HG02973 (cell line): ENCODE measurements around the gene NFATC2.

Experiments used
- ATAC-seq: cut with Tn5 transposase; IDR thresholded peaks from one replicate; pipeline ENCODE4 v1.9.1; 2021; ENCODE audit warnings: moderate library complexity; ENCODE audit not compliant: unreplicated experiment

Gene NFATC2

DNA sequence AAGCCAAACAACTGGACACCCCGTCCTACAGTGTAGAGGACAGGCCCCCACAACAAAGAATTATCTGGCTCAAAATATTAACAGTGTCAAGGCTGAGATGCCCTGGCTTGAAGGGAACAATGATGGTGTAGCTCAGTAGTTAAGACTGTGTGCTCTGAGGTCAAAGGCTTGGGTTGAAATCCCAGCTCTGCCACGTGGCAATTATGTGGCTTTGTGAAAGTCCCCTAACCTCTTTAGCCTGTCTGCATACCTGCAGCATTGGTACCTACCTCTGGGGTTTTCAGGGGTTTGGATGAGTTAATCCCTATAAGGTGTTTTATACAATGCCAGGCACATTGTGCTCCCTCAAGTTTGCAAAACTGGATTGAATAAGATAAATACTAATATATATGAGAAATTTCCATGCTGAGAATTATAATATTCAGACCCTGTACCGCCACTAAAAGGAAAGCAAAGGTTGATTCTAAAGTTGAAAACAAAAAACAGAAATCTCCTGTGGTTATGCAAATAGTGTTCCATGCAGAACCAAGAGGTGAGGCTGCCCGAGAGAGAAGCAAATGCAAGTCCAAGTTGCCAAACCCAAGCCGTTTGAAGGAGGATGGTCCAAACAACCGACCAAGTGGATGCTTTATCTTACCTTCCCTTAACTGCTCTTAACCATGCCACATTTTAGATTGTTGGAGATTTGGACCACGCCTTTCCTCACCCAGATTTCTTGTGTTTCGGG lies 199.8 kb downstream of the NFATC2 start:
- no peak for ATAC-seq

DNA sequence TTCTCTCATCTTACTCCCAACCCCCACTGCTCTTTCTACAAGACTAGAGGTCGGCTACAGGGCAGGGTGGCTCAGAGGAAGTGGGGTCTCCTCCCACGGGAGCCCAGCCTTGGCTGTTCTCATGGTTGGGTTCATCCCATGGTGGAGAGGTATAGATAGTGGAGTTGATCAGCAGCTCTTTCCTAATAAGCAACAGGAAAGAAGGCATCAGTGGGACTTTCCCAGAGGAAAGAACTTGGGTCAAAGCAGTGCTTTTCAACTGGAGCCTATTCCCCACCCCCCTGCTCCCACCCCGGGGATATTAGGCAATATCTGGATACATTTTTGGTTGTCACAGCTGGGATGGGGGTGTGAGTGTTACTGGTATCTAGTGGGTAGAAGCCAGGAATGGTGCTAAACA lies 200.9 kb downstream of the NFATC2 start:
- ATAC-seq = no peak

DNA sequence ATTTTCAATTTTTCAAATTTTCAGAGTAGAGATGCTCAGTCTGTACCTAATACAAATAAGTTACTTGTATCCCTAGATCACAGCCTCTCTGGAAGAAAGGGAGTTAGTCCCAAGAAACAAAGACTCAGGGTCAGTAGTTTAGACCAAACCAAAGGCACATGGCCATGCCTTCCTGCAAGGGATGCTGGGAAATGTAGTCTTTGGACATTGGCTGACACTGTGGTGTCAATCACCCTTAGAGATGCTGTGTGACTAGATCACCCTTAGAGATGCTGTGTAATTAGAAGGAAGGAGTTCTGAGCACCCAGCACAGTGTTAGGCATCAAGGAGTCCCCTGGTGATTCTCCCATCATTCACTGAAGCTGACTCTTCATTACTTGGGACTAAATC lies 202.1 kb downstream of the NFATC2 start:
- ATAC-seq = no peak

DNA sequence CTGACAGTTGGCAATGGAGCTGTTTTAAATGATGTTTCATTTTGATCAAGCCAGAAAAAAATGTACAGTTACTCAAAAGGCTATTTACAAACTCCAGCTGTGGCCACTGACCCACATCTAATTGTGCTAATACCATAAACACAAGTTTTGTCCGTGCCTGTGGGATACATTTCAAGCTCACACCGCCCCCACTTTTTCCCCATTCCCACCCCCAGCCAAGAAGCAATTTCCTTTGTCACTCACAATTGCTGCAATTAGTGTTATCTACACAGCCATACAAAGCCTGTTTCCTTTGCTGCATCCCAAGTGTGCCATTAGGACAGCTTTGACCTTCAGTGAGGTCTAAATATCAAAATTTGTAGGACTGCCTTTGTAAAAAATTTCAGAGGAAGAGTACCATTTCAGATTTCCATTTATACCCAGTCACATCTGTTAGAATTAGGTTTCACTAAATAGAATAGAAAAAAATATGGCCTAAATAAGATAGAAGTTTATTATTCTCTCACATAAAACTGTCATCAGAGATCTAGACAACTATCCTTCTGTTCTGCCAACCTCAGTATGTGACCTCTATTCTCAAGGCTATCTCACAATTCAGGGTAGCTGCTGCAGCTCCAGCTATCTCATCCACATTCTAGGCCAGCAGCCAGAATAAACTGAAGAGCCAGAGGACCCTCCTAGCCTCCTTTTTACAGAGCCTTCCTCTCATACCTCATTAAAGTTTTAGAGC lies 202.6 kb downstream of the NFATC2 start:
- no peak for ATAC-seq

DNA sequence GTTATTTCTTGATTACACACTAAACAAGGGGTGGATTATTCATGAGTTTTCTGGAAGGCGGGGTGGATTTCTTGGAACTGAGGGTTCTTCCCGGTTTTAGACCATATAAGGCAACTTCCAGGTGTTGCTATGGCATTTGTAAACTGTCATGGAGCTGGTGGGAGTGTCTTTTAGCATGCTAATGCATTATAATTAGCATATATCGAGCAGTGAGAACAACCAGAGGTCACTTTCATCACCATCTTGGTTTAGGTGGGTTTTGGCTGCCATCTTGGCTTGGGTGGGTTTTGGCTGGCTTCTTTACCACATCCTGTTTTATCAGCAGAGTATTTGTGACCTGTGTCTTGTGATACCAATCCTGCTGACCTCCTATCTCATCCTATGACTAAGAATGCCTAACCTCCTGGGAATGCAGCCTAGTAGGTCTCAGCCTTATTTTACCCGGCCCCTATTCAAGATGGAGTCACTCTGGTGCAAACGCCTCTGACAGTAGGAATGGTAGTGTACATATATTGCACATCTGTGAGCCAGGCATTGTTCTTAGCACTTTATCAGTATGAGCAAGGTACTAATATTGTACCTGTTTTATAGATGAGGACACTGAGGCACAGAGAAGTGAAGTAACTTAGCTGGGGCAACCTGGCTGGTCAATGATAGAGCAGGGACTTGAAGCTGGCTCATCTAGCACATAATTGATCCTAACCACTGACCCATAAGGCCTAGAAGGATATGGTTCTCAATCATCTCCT lies 203.7 kb downstream of the NFATC2 start:
- no peak for ATAC-seq

DNA sequence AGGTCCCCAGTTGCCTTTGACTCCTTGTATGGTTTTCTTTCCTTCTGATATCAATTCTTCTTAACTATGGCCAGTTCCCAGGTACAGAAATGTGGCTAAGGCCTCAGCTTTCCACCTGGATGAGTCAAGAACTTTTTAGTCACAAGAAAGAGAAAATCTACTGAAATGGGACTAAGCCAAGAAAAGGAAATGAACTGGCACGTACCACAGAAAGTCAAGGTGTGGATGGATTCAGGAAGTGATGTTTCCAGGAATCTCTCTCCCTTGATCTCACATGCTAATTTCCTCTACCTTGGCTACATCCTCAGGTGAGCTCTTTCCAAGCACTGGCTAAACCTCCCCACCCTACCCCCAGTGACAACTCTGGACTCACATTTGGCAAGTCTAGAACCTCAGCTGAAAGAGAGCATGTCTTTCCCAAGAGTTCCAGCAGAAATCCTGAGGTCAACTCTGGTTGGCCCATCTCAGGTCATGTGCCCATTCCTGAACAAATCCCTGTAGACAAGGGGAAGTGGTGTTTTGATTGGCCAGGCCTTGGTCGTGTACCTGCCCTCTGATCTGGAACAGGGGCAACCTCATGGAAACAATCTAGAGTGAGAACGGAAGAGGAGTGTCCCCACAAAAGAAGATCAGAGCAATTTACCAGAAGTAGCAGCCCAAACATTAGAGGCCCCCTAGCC lies 205.3 kb downstream of the NFATC2 start:
- no peak for ATAC-seq
